Limb (tissue), 2 donors: ENCODE data around the gene ERCC5.

Experiments used
- DNase-seq, 2 donors: peaks; one replicate each; pipeline ENCODE4 v3.0.0-alpha.2; 2016; ENCODE audit errors: extremely low spot score in 2 of 2

ERCC5 gene

DNA sequence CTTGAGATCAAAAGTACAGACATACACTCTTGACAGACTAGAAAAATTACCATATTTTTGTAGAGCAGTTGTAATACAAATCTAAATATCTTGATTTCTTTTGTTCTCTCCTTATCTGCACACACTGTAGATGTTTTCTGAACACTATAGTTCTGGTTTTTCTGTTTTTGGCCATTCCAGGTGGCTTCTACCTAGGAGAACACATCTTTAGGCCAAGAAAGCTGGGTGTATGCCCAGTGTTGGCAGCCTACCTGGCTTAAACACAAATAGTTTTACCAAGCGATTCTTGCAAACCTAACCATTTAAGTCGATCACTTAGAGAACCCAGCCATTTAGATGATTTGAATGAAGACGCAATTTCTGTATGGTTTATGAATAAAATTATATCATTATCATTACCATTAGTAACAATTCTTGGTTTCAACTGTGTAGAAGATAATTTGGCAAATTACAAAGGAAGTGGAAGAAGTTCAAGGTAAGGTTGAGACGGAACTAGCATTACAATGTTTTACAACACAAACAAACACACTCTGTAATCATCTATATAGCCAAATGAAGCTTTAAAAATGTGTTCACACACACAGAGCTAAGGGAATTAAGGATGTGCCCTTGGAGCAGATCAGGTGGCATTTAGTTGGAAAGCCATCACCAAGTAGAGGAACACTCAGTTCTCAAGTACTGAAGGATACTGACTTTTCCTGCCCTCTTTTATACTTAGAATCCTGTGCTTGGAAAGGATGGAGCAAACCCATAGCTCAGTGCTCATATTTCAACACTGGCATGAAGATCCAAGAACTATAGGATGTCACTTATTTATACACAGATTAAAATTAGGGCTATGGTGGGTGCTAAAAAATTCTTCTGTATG is 36.2 kb downstream of the ERCC5 start:
- DNase-seq, result no peak

DNA sequence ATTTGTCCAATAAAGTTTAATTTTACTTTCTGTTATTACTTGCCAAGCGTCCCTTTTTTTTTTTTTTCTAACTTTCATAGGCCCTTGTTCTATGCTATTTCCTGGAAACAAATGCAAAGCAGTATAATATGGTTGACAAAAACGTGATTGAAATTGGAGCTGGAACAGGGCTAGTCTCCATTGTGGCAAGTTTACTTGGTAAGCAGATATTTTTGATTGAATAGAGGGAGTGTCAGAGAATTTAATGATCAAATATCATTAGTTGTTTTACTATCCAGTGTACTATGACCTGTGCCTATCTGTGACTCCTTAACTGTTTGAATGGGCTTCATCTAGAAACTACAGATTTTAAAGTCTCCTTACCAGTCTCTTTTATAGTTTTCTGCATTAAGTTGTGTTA is 46.7 kb downstream of the ERCC5 start:
- no peak for DNase-seq

DNA sequence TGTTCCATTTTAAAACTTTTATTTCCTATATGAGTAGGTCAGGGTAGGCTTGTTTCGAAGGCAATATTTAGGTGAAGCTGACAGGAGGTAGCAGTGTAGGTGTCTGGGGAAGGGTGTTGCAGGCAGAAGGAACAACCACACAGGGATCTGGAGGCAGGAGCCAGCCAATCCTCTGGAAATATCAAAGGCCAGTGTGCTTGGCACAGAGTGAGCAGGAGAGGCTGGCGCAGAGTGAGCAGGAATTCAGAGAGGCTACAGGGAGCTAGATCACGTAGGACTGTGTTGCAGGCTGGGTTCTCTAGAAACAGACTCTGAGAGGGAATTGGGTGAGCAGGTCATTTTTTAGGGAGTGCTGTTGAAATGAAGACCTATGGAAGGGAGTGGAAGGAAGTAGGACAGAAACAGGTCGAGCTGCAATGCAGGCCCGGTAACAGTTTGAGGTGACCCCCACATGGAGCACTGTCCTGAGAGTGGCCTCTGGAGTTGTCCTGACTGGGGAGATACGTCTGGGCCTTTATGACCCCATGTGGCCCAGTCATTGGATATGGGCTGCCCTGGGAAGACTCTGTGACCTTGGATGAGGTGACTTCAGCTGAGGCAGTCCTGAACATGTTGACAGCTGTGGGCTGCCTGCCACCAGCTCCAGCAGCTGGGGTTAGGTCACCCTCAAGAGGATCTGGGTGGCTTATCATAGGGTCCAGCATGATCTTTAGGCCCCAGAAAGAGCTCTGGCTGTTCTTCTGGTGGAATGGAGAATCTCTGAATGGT is 51.7 kb downstream of the ERCC5 start:
- DNase-seq, result no peak

DNA sequence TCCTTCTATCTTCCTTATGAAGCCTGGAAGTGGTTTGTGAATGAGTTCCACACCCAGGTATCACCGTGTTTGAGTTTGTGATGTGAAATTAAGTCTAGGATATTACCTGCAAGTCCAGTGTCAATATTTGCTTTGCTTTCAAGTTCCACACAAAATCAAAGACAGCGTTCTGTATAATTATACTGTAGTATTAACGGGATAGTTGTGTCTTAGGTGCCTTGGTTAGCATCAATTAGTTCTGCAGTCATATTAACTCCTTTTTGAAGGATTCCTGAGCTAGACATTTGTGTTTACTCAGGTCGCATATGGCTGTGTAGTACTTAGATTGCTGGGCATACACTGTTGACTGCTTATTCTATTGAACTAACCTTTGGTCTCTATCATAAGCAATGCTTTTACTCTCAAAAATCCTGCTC is 54.4 kb downstream of the ERCC5 start:
- no peak for DNase-seq

DNA sequence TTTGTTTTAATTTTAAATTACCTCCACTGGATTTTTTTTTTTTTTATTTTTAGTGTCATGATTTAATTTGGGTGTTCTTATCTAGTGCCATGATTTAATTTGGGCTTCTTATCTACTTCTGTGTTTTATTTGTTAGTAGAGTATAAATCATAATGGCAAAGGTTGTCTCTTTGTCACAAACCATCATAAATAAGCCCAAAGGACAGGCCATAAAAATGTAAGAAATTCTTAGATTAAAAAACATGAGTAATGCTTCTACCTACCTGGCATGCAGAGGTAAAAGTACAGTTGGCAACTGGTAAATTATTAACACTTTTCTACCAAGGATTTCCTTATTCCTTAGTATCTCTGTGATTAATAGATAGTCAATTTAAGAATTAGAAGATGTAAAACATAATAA is 55.2 kb downstream of the ERCC5 start:
- DNase-seq, result no peak

DNA sequence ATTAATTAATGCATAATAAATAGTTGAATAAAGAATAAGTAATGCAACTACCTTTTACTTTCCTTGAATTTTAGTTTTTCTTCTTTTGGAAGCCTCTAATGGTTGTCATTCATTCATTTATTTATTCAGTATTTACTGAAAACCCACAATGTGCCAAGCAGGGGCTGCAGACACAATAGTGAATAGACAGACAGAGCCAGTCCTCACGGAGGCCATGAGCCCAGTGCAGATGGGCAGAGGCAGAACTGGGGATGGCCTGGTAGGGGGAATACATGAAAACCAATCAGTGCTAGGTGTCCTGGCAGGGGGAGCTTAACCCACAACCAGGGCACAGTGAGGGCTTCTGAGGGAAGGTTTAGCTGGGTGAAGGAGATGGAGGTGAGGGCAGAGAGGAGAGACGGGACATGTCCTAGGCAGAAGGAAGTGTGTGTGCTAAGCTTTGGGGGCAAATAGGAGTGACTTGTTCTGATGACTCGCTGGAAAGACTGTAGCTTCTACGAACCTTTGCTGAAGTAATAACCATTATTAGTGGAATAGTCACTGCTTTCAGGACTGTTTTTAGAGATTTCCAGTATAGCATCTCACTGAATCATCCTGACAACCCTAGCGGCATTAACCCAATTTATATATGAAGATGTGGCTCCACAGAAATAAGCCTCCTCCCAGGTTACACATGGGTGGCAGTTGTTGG is 55.9 kb downstream of the ERCC5 start:
- no peak for DNase-seq

DNA sequence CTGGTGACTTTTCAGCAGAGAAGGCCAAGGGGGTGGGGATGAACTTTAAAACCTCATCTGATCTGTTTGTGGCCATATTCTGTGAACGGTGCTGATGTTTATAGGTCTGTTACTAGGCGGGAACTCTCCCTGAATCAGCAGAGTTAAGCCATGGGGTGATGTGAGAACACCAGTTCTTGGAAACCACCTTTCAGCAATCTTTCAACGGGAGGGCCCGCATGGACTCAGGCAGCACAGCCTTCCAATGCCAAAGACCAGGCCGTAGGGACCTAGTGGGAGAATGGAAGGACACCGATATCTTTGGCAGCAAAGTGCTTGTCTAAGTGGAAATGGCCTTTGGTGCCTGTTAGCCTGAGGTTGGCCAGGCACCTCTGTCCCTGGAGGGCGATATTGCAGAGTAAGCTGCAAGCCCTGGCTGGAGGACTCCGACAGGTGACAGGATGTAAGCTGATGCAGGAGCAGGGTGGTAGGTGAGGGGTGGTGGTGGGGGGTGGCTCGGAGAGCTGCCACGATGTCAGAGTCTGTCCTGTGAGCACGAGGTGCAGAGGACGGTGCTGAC is 57.0 kb downstream of the ERCC5 start:
- no peak for DNase-seq

DNA sequence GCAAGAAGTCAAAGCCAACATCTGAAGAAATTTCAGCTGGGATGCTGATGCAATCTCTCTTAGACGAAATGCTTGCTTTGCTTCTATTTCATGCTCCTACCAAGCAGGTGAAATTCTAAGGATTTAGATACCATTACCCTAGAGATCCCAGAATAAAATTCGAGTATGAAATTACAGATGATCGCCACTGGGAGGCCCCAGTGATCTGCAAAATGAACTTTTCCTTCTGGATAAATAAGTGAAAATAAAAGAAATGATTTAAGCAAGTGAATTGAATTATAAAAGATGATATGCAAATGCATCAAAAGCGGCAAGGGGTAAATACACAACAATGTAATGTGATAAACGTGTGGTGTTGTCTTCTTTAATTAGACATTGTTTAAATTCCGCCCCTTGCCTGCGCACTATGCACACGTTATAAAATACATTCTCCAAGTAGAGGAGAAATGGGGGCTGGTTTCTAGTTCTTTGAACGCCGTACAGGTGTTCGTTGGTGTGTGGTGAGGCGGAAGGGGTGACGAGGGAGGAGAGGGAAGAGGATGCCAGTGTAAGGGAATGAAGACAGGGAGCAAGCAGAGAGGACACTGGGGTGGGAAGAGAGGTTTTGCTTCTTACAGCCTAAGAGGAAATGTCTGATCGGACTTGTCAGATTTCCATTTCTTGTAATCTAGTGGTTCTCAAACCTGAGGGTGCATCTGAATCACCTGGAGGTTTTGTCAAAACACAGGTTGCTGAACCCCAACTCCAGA is 58.0 kb downstream of the ERCC5 start:
- DNase-seq, result no peak

DNA sequence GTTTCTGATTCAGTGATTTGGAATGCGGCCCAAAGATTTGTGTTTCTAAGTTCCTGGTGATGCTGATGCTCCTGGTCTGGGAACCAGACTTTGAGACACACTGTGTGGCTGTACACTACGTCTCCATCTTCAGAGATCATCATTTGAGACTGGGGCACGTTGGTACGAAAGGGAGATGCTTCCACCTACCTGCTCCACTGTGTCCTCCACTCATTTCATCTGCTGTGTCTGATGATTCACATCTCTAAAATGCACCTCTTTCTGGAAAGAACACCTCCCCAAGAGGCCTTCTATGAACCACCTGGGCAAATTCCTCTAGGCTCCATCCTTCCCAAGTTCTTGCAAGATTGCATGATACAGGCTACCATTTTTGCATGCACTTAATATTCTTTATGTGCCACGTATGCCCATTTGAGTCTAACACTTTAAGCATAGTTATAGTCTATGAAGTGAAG is 58.6 kb downstream of the ERCC5 start:
- no peak for DNase-seq

DNA sequence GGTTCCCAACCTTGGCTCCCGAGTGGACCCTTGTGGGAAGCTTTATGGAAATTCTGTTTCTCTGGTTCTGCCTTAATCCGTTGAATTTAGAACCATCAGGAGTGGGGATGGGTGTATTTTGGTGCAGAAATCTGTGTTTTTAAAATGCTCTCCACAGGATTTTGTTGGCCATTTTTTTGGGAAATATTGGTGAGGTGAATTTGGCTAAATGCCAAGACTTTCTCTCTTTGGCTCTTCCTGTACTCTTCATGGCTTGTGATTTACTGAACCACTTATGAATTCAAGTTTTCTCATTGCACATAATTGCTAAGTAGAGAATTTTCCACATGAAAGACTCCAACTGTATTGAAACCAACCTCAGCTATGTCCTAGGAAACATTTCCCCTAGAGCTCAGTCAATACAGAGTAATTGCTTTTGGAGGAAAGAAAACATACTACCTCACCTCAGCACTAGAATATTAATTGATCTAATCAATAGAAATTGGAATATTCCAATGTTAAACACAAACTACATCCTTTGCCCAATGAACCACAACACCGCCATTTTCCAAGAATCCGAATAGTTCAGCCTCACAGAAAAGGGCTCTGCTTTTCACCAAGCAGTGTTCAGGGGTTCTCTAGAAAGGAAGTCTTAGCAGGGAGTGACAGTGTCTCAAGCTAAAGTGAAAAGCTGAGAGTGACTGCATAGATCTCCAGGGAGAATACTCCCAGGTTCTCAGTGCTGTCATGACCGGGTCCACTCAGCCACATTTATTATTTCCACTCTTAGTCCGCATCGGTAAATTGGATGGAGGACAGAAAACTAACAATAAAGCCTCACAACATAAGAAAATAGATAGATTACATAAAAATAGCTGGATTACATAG is 60.3 kb downstream of the ERCC5 start:
- DNase-seq, result no peak

DNA sequence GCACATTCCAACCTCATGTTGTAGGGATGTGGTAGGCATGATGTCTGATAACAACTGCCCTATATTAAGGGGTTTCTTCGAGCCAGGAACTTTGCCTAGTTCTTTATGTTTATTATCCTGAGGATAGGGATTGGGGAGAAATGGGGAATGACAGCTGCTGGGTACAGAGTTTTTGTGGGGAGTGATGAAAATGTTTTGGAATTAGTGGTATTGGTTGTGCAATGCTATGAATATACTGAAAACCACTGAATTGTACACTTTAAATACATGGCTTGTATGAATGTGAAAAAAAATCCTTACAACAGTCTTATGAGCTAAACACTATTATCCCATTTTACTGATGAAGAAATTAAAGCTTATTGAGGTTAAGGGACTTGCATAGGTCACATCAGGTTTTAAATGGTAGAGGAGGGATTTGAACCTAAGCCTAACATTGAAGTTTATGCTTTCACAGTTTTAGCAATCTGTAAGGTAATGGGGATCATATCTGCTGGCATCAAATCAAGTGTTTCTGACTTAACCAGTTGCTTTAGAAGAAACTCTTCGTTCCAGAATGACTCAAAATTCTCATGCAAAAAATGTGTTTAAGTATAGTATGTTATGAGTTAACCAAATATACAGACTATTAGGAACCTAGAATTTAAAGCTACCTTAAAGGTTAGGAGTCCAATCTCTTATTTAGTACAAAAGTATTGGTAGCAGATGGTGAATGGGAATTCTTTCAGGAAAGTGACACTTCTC is 61.4 kb downstream of the ERCC5 start:
- no peak for DNase-seq

DNA sequence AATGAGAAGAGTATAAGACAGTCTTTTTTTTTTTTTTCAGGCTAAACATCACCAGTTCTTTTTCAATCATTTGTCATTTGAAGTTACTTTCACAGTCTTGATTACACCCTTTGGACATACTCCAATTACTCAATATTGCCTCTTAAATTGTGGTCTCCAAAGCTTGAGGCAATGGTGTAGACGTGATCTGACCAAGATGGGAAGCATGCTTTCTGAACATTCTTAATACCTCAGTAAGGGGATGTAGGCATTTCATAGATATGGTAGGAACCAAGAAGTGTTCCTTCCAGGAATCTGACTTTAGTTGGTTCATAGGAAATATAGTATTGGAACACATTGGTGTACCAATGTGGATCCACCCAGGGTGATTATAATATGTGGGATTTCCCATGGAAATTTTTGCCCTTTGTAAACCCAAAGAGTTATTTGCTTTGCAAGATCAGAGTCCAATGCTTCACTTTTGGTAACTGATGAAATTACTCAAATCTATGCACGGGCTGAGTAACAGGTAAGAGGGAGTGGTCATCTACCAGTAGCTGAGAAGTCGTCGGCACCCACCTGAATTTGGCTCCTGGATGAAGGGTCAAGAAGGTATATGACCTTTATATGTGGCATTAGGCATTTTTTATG is 62.2 kb downstream of the ERCC5 start:
- DNase-seq, result no peak

DNA sequence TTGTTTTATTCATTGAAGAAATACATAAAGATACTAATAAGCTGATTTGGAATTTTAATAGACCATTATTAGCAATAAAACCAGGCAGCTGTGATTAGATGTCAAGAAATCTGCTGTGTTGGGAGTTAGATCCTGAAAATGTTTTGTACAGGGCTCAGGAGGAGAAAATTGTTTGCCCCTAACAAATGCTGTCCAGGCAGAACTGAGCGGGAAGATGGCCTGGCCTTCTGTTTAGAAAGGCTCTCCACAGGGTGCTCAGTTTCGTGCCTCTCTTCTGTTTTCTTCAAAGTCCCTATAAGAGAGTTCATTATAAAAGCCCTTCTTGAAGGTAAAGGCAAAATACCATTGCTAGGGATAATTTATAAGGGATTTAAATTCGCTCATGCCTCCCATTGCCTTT is 64.1 kb downstream of the ERCC5 start:
- no peak for DNase-seq

DNA sequence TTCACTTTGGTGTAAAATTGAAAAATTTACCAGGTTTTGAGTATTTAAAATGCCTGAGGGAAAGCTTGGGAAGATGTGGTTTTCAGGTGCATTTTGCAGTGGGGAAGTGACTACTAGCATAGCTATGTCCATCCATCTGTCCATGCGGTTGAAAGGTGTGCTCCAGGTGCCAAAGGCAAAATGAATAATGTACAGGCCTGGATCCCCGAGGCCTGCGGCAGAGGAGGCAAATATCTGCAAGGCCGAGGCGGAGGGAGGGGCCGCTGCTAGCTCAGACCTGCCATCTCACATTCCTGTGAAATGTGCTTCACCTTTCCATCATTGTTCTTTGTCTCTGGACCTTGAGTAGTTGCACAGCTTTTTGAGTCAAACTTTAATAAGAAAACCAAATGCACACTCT is 65.5 kb downstream of the ERCC5 start:
- DNase-seq, result no peak

DNA sequence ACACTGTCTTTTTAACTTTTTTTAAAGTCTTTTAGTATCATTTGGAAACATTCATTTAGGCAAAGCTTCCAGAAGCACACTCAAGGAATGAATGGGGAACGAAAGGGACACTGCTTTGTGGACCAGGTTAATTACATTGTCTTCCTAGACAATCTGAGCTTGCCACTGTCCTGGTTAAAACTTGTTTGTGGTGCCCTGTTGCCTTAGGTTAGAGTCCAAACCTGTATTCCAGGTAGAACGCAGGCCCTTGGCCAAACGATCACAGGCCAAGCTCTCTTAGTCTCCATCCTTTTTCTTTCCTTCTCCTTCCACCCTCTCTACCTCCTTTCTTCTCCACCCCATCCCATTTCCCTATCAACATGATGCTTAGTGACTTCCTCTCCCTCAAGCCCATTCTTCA is 66.8 kb downstream of the ERCC5 start:
- no peak for DNase-seq

DNA sequence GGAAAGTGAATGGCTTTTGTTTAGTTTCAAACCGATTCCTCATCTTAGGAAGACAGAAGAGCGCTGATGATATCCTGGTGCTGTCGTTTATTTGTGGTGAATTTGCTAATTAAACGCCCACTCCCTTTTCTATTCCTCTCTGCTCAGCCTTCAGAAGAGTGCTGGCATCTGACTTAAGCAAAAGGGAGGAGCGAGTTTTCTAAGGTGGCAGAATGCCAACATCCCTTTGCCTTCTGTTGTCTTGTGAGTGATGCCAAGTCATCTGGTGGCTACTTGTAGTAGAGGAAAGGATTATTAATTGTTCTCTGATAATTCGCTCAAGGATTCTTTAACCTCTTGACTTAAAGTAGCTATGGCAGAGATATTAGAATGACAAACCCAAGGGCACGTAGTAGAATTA is 68.1 kb downstream of the ERCC5 start:
- peak in 1 of 2 donors; percentile 25 for DNase-seq

DNA sequence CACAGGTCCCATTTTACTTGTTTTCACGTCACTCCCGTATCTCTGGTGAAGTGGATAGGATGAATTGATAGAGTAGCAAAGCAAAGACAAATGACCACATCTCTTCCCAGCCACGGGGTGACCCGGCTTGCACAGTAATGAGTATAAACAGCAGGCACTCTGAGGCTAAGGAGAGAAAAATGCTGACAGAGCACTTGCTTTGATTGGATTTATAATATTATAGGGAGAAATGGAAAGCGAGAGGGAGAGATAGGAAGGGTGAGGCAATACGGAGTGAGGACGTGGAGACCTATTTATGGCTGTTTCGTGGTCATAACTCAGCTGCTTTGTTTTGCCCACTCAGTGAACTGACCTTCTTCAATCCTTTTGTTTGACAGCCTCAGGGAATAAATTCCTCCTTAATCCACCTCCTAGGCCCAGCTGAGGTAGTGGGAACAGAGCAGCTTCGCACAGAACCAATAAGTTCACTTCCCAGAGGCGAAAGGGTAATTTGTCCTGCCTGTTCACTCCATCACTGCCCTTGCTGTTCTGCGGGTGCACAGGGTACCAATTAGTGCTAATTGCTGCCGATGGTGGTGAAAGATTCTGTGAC is 68.6 kb downstream of the ERCC5 start:
- DNase-seq, result no peak

DNA sequence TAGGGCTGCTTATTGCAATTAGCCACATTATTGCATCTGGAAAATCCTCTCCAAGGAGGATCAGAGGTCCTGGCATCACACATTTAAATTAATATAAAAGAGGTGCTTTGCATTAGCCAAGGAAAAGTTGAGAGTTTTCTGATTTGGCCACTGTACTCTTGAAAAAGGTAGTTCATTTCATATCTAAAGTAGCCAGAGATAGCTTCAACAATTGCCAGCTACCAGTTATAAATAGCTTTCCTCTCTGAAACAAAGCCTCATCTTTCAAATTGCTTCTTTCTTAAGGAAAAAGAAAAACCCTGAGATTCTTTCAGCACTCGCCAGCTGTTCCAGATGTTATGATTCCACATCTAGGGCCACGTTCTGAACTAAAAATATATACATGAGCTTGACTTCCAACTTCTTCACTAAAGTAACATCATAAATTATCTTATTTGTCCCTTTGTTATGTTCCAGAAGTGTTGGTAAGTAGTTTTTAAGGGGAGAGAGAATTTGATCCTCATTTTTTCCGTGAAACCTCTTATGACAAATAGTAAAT is 69.6 kb downstream of the ERCC5 start:
- DNase-seq, result peak in 1 of 2 donors; percentile 30
